ENCODE measurements around the gene DBN1. TPM values are rescaled to one million over a fixed set of nuclear protein-coding genes. Genes with fewer than 3 reads are reported as not detected.
A peak's percentile ranks its signal among the peaks of the same experiment; 100 is the strongest.
"Not testable (repeated sequence)": the region's sequence is repeated elsewhere in the genome, so short reads cannot be mapped to it uniquely, and the experiment has no call there.

The DBN1 gene
- total RNA-seq, 2 donors from 2014 or later: 7.1 to 13.3 TPM

DNA sequence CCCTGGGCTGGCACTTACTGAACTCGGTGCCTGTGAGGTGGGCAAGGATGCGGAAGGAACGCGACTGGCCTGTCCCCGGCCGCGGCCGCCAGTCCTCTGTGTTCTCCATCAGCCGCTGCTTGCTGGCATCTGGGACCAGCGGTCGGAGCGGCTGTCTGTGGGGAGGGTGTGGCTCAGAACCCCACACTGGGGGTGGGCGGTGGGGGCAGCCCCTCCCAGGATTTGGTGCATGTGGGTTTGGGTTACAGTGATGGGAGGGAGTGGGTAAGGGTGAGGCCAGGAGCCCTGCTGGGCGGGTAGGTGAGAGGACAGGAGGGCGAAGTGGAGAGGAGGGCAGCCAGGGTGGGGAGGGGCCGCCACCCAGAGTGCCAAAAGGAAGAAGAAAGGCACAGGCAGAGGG lies 17.6 kb upstream of the DBN1 start:
- H3K36me3 Mint-ChIP-seq: no peaks in the 10 kb centered on the region
- H3K4me3 Mint-ChIP-seq: no peak overlapping the region
- H3K27me3 Mint-ChIP-seq: no peaks in the 10 kb centered on the region
- no peak for ATAC-seq
- no peaks in the 10 kb centered on the region for H3K9me3 Mint-ChIP-seq
- peaks cover 7 to 13% of the 10 kb centered on the region in 2 donors for H3K4me1 Mint-ChIP-seq (ENCODE audit: low read depth in 2 of 2)
- DNase-seq (ENCODE audit: low spot score): no peak
- no peak overlapping the region for H3K27ac Mint-ChIP-seq

DNA sequence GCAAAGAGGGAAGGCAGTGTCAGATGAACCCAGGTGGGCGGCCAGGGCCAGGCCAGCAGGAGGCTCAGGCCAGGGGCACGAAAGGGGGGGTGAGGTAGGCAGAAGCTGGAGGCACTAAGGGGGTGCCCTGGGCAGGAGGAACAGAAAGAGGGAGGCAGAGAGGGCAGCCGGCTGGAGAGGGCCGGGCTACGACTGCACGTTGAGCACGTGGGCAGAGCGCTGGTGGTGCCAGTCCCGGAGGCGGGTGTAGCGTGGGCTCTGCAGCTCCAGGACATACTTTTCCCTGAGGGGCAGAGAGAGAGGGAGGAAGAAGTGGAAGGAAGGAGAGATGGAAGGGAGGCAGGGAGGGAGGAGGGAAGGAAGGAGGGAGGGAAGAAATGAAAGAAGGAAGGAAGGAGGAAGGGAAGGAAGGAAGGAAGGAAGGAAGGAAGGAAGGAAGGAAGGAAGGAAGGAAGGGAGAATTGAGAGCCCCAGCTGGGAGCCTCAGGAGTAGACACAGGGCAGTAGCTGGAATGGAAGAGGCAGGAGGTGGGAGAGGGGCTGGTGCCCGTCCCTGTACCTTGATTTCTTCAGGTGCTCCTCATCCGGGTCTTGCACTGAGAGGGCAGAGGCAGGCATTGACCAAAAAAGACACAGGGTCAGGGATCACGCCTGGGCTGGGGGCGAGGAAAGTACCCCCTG lies 17.0 kb upstream of the DBN1 start:
- Mint-ChIP-seq H3K4me1 (ENCODE audit: low read depth in 2 of 2) (peaks cover 7 to 13% of the 10 kb centered on the region in 2 donors), H3K27ac (no peak overlapping the region), H3K4me3 (no peak overlapping the region), H3K36me3 (no peaks in the 10 kb centered on the region), H3K27me3 (no peaks in the 10 kb centered on the region), H3K9me3 (no peaks in the 10 kb centered on the region)
- DNase-seq (ENCODE audit: low spot score) (no peak), ATAC-seq (no peak)

DNA sequence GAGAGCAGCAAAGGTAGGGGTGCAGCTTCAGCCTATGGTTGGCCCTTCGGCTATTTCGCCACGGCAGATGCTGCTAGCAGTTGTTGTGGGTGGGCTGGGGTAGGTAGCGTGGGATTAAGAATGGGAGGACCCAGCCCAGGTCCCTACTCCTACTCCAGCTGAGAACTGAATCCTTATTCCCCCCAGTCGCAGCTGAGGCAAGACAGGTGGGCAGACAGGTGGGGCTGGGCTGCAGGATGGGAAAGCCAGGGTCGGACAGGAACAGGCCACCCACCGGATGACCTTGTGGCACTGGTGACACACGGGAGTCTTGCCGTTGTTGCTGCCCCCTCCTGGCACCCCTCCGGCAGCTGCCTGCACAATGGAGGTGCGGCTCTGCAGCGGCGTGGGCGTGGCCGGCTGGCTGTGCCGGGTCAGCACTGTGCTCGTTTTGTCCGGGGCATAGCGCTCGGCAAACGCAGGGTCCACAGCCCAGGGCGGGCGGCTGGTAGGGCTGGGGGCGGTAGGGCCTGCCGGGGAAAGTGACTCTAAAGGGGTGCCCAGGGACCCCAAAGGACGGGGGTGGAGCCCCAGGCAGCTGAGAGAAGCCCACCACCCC lies 15.8 kb upstream of the DBN1 start:
- H3K27me3 Mint-ChIP-seq: no peaks in the 10 kb centered on the region
- no peak for DNase-seq (ENCODE audit: low spot score)
- no peak overlapping the region for H3K4me3 Mint-ChIP-seq
- no peak overlapping the region for H3K27ac Mint-ChIP-seq
- H3K4me1 Mint-ChIP-seq (ENCODE audit: low read depth in 2 of 2): peaks cover 7 to 11% of the 10 kb centered on the region in 2 donors
- peak in 1 of 2 donors; percentile 4 for ATAC-seq
- no peaks in the 10 kb centered on the region for H3K9me3 Mint-ChIP-seq
- no peaks in the 10 kb centered on the region for H3K36me3 Mint-ChIP-seq

DNA sequence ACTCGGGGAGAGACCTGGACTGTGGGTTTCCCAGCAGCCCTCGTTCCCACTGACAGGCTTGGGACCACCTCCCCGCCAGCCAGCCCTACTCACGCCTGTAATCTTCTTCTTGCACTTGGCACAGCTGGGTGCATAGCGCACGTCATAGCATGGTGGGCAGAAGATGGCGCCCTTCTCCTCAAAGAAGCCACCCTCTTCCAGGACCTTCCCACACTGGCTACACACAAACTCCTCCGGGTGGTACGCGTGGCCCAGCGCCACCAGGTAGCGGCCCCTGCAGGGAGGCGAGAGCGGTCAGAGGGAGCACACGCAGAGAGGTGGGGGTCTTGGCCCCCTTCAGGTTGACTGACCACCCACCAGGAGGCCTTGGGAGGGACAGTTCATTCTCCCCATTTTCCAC lies 14.5 kb upstream of the DBN1 start:
- H3K4me1 Mint-ChIP-seq (ENCODE audit: low read depth in 2 of 2): peaks cover 3 to 4% of the 10 kb centered on the region in 2 donors
- H3K9me3 Mint-ChIP-seq: no peaks in the 10 kb centered on the region
- no peak for ATAC-seq
- no peak overlapping the region for H3K4me3 Mint-ChIP-seq
- no peak overlapping the region for H3K27ac Mint-ChIP-seq
- no peaks in the 10 kb centered on the region for H3K27me3 Mint-ChIP-seq
- H3K36me3 Mint-ChIP-seq: no peaks in the 10 kb centered on the region
- no peak for DNase-seq (ENCODE audit: low spot score)

DNA sequence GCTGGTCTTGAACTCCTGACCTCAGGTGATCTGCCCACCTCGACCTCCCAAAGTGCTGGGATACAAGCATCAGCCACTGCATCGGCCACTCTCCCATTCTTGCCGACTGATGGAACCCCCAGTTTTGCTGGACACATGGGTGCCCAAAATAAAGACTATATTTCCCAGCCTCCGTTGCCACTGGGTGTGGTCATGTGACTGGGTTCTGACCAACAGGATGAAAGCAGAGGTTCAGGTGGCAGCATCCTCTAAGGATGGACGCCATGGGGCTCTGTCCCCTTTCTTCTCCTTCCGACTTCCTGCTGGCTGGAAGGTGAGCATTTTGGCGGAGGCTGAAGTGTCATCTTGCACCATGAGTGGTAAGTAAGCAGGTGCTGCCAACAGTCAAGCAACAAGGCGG lies 13.7 kb upstream of the DBN1 start:
- no peak for DNase-seq (ENCODE audit: low spot score)
- no peaks in the 10 kb centered on the region for H3K9me3 Mint-ChIP-seq
- H3K4me1 Mint-ChIP-seq (ENCODE audit: low read depth in 2 of 2): no peaks in the 10 kb centered on the region
- no peaks in the 10 kb centered on the region for H3K36me3 Mint-ChIP-seq
- no peaks in the 10 kb centered on the region for H3K27me3 Mint-ChIP-seq
- no peak overlapping the region for H3K4me3 Mint-ChIP-seq
- H3K27ac Mint-ChIP-seq: no peak overlapping the region
- ATAC-seq: no peak

DNA sequence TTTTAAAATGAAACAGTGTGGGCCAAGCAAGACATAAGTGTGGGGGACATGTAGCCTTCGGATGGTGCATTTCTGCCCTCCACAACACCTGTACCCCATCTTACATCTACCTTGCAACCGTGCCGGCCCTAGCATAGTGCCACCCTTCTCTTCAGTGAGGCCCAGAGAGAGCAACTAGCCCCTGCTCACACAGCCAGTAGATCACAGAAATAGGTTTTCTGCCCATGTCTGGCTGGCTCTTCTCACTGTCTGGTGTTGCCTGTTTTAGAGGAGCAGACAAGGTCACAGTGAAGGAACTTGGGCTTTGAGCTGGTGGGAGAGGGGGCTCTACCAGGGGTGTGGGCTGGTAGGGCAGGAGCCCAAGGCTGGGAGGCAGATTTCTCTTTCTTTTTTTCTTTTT lies 12.8 kb upstream of the DBN1 start:
- H3K9me3 Mint-ChIP-seq: no peaks in the 10 kb centered on the region
- ATAC-seq (no peak), DNase-seq (ENCODE audit: low spot score) (no peak)
- H3K36me3 Mint-ChIP-seq: no peaks in the 10 kb centered on the region
- H3K4me1 Mint-ChIP-seq (ENCODE audit: low read depth in 2 of 2): no peaks in the 10 kb centered on the region
- no peak overlapping the region for H3K4me3 Mint-ChIP-seq
- no peak overlapping the region for H3K27ac Mint-ChIP-seq
- no peaks in the 10 kb centered on the region for H3K27me3 Mint-ChIP-seq

DNA sequence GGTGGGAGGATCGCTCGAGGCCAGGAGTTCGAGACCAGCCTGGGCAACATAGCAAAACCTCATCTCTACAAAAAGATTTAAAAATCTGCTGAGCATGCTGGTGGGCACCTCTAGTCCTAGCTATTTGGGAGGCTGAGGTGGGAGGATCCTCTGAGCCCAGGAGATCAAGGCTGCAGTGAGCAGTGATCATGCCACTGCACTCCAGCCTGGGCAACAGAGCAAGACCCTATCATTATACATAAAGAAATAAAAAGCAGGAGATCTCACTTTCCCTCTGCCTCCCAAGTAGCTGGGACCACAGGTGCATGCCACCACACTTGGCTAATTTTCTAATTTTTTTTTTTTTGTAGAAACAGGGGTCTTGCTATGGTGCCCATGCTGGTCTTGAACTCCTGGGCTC lies 12.3 kb upstream of the DBN1 start:
- not testable (repeated sequence) for H3K36me3 Mint-ChIP-seq; H3K27ac Mint-ChIP-seq; H3K27me3 Mint-ChIP-seq; DNase-seq (ENCODE audit: low spot score); H3K4me1 Mint-ChIP-seq (ENCODE audit: low read depth in 2 of 2); H3K4me3 Mint-ChIP-seq; H3K9me3 Mint-ChIP-seq; ATAC-seq

DNA sequence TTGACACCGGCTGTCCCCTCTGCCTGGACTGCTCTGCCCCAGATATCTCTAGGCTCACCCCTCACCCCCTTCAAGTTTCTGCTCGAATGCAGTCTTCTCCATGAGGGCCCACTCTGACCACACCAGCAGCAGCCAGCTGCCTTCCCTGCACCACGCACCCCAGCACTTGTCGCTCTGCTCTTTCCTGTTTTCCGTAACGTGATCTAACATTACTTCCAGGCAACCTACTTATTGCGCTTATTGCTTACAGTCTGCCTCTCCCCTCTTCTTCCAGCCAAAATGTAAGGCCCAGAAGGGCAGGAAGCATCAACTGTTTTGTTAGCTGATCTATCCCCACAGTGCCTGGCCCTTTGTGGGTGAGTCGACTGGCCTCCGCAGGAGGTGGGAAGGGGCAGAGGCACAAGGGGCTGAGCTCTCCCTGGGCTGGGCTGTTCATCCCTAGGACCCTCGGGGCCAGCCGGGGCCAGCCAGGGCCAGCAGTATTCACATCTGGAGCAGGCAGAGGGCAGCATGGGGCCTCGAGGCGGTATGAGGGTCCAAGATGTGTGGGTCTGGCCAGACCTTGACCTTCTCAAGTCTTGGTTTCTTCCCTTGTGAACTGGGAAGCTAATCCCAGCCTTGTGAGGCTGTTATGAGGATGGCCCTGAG lies 11.6 kb upstream of the DBN1 start:
- Mint-ChIP-seq H3K36me3 (no peaks in the 10 kb centered on the region), H3K27ac (no peak overlapping the region), H3K27me3 (no peaks in the 10 kb centered on the region), H3K4me1 (ENCODE audit: low read depth in 2 of 2) (peaks cover 1 to 2% of the 10 kb centered on the region in 2 donors), H3K9me3 (no peaks in the 10 kb centered on the region), H3K4me3 (no peak overlapping the region)
- no peak for ATAC-seq
- no peak for DNase-seq (ENCODE audit: low spot score)

DNA sequence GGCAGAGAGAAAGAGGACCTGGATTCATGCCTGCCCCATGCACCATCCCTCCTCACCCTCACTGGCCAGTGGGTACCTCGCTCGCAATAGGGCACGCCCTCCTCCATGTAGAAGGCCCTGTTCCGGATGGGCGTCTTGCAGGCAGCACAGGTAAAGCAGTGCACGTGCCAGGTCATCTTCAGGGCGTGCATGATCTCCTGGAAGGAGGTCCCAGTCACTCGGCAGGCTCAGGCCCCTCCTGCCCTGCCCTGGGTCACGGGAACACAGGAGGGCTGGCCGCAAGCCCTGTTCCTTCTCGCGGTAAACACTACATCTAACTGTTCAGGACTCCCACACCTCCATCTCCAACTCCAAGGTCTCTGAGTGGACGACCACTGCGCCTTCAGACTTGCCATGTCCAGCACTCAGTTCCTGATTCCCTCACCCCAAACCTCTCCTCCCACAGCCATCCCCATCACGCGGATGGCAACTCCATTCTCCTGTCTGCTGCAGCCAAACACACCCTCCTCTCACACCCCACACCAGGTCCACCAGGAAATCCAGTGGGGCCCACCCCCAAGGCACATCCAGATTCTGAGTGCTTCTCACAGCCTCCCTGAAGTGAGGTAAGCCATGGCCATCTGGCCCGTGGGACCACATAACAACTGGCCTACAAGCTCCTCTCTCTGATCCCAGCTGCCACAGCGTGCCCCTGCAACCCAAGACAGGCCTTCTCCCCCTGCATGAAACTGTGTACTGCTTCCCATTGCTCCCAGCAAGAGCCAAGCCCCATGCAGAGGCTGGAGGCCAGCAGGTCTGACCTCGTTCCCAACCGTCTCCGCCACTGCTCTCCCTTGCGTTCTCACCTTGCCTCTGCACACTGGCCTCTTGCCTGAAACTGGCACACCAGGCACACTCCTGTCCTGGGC lies 10.8 kb upstream of the DBN1 start:
- DNase-seq (ENCODE audit: low spot score): no peak
- no peaks in the 10 kb centered on the region for H3K27me3 Mint-ChIP-seq
- ATAC-seq: peak in 1 of 2 donors; percentile 11
- H3K27ac Mint-ChIP-seq: no peak overlapping the region
- no peak overlapping the region for H3K4me3 Mint-ChIP-seq
- no peaks in the 10 kb centered on the region for H3K36me3 Mint-ChIP-seq
- H3K4me1 Mint-ChIP-seq (ENCODE audit: low read depth in 2 of 2): peaks cover 9 to 10% of the 10 kb centered on the region in 2 donors
- no peaks in the 10 kb centered on the region for H3K9me3 Mint-ChIP-seq

DNA sequence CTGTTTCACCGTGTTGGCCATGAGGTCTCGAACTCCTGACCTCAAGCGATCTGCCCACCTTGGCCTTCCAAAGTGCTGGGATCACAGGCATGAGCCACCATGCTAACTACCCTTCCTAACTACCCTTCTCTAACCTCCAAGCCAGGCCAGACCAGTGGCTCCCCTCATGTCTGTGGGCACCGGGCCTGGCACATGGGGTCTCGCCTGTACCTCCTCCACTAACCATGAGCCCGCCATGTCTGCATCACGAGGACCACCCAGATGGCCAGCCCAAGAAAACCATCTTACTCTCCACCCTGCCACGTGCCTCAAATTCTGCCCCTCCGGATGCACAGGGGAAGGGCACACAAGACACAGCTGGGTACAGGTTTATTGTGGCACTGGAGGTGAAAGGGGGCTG lies 9.6 kb upstream of the DBN1 start:
- Mint-ChIP-seq H3K4me1 (ENCODE audit: low read depth in 2 of 2) (peaks cover 17 to 18% of the 10 kb centered on the region in 2 donors), H3K9me3 (no peaks in the 10 kb centered on the region), H3K36me3 (no peaks in the 10 kb centered on the region), H3K27me3 (no peaks in the 10 kb centered on the region), H3K4me3 (no peak overlapping the region), H3K27ac (no peak overlapping the region)
- DNase-seq (ENCODE audit: low spot score) (no peak), ATAC-seq (no peak)

DNA sequence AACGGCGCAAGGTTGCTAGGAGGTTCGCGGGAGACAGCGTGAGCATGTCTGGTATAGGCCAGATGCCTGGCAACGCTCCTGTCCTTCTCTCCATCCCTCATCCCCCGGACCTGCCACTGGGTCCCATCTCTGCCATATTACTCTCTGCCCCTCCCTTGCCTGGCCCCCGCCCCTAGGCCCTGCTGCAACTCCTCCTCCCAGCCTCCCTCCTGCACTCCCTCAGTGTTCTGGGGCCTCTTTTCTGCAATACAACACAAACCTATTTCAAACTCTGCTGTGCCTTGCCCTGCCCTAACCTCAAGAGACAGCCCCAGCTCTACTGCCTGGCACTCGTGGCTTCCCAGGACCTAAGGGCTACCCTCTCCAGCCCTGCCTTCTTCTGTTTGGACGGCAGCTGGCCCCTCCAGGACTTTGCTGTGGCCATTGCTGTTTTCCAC lies 8.9 kb upstream of the DBN1 start:
- H3K36me3 Mint-ChIP-seq: no peaks in the 10 kb centered on the region
- H3K9me3 Mint-ChIP-seq: no peaks in the 10 kb centered on the region
- DNase-seq (ENCODE audit: low spot score) (no peak), ATAC-seq (no peak)
- H3K27me3 Mint-ChIP-seq: no peaks in the 10 kb centered on the region
- H3K4me3 Mint-ChIP-seq: no peak overlapping the region
- H3K4me1 Mint-ChIP-seq (ENCODE audit: low read depth in 2 of 2): peaks cover 17 to 18% of the 10 kb centered on the region in 2 donors
- no peak overlapping the region for H3K27ac Mint-ChIP-seq

DNA sequence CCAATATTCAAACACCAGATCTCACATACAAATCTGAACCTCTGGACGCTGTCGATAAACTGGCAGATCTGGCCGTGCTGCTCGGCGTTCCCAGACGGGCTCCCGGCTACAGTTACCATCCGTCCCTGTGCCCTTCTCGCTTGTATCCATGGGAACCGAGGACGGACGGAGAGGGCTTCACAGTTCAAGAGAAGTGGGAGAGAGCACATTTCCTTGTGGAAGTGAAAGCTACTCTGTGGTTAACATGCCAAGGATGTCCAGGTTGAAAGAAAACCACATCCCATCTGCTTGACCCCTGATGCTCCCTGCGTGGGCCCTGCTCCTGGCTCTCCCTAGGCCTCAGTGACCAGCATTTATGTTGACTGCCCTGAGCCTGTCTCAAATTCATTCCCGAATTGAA lies 6.3 kb upstream of the DBN1 start:
- peak overlapping the region; percentile 65 for H3K4me3 Mint-ChIP-seq
- H3K4me1 Mint-ChIP-seq (ENCODE audit: low read depth in 2 of 2): peaks cover 24 to 31% of the 10 kb centered on the region in 2 donors
- ATAC-seq (no peak), DNase-seq (ENCODE audit: low spot score) (no peak)
- peak overlapping the region; percentile 89 to 97 for H3K27ac Mint-ChIP-seq
- no peaks in the 10 kb centered on the region for H3K36me3 Mint-ChIP-seq
- peaks cover 0 to 3% of the 10 kb centered on the region in 2 donors for H3K27me3 Mint-ChIP-seq
- no peaks in the 10 kb centered on the region for H3K9me3 Mint-ChIP-seq

DNA sequence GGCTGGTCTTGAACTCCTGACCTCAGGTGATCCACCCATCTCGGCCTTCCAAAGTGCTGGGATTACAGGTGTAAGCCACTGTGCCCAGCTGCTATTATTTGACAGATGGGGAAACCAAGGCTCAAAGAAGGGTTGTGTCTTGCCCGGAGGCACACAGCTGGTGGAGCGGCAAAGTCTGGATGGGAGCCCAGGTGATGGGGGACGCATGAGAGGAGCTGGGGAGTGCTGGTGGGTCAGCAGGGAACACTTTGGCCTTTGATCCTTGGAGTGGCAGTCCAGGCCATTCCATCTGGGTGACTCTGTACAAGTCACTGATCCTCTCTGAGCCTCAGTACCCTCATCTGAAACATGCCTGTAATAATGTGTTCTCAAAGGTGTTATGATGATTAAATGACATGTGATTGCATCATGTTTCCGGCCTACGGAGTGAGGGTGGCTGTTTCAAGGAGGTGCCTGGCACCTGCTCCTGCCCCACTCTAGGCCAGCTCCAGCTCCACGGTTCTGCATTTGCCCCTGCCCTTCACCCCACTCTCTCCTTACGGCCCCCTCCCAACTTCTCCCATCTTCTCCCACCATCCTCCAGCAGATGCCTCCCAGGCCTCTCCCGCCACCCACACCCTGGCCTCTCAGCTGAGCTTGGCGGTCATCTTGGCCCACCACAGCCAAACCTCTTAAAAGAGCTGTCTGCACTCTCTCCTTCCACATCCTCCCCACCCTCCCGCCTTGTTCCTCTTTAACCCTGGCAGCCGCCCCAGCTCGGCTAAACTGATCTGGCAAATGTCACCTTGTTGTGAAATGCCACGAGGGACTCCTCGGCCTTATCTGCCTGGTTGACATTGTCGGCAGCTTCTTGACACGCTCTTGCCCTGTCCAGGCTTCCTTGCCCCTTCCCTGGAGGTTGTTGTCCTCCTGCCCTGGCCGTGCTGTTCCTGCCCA lies 5.5 kb upstream of the DBN1 start:
- Mint-ChIP-seq H3K36me3 (no peaks in the 10 kb centered on the region), H3K27me3 (peaks cover 6% of the 10 kb centered on the region in 2 donors), H3K27ac (peak overlapping the region; percentile 89 to 97), H3K4me1 (ENCODE audit: low read depth in 2 of 2) (peaks cover 31 to 39% of the 10 kb centered on the region in 2 donors), H3K9me3 (no peaks in the 10 kb centered on the region), H3K4me3 (peak overlapping the region; percentile 65)
- DNase-seq (ENCODE audit: low spot score) (peak; percentile 75), ATAC-seq (peak; percentile 82 to 87)

Data from natural killer cell treated with Interleukin-12 subunit alpha and Interleukin-12 subunit beta and Interleukin-15 and Interleukin-18, amount 100 ng/mL, for 72 hours (primary cell).